Stimulated activated CD8-positive, alpha-beta memory T cell treated with anti-CD3 and anti-CD28 coated beads, Interleukin-15, amount 100 ng/mL, for 1 hour (primary cell): ENCODE results near the gene ODF4.

Experiments
- DNase-seq: peaks from one replicate; pipeline ENCODE4 v3.0.0-alpha.2; 2020; ENCODE audit warnings: low read depth

The ODF4 gene, protein sequence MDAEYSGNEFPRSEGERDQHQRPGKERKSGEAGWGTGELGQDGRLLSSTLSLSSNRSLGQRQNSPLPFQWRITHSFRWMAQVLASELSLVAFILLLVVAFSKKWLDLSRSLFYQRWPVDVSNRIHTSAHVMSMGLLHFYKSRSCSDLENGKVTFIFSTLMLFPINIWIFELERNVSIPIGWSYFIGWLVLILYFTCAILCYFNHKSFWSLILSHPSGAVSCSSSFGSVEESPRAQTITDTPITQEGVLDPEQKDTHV

DNA sequence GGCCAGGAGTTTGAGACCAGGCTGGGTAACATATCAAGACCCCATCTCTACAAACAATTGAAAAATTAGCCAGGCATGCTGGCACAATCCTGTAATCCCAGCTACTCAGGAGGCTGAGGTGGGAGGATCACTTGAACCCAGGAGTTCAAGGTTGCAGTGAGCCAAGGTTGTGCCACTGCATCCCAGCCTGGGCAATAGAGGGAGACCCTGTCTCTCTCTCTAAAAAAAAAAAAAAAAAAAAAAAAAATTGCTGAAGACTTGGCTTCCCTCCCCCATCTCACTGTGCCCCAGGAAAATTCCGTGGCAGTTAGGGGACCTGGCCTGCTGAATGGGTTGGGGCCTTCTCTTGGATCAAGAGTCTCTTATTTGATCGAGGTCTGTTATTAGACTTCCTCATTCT is at the start of gene ODF4:
ODF4 (plus strand) TSS at position 301 of the 400 bp plus-strand sequence. CDS start 212 bp downstream, outside the sequence.
- DNase-seq, result no peak

DNA sequence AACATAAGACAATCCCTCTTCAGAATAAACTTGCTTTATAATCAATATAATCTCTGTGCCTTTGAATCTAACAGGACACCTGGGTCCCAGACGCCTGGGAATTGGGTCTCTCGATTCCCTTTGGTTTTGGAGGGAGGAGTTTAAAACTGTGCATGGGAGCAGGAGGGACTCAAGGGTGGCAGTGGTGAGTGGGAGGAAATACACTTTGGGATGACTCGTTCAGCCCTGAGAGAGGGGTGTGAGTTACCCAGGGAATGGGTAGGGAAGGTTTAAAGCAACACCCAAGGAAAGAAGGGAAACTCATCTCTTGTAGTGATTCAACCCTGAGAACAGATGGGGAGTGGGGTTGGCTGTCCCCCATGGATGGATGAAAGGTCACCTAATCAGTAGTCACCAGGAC is 49.6 kb upstream of the ODF4 start:
- DNase-seq, result no peak

DNA sequence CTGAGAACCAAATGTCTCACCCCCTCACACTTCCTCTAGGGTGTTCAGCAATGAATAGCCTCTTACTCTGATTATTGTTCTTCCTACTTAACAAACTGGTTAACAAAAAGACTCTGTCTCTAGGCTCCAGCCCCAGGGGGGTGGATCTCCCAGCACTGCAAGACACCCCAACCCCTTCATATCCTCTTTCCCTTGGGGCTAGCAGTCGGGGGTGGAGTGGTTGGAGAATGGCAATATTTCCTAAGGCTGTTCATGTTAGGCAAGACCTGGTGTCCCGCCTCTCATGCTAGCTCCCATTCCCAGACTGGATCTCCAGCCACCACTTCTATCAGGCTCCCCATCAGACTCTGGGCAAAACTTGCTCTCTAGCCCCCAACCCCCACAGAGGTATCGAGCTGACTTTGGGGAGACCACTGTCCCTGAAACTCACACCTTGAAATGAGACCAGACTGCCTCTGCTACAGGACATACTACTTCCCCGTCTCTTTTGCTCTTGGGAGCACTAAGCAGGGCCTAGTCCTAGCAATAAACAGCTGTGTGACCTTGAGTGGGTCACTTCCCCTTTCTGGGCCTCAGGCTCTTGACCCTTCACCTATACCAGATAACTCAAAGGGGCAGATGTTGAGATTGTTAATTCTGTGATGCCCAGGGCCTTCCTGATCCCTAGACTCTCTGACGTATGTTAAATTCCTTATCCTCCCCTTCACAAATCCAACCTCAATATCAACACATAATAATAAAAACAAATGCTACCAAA is 46.8 kb upstream of the ODF4 start:
- DNase-seq, result no peak

DNA sequence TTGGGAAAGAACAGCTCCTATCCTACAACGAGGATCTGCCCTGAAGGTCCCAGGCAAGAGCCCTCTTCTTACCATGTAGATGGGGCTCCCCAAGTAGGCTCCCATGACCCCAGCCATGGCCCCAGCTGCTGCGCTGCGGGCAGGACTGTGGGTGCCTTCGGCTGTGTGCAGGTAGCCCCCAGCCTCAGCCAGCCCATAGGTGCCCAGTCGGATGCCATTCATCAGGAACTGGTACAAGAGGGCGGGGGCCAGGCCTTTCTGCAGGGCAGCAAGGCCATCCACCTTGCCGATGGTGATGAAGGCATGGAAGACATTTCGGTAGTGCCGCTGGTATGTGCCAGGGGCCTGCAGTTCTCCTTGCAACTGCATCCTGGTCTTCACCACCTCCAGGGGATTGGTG is 45.3 kb upstream of the ODF4 start:
- no peak for DNase-seq

GRCh38 chr17:8294814-8295316 is 44.8 kb upstream of the ODF4 start:
- no peak for DNase-seq

- DNase-seq, result no peak
These were observed 39.4 kb upstream of the ODF4 start for GRCh38 chr17:8300226-8300625.

GRCh38 chr17:8300627-8301242 is 38.9 kb upstream of the ODF4 start:
- DNase-seq, result peak; percentile 21

DNA sequence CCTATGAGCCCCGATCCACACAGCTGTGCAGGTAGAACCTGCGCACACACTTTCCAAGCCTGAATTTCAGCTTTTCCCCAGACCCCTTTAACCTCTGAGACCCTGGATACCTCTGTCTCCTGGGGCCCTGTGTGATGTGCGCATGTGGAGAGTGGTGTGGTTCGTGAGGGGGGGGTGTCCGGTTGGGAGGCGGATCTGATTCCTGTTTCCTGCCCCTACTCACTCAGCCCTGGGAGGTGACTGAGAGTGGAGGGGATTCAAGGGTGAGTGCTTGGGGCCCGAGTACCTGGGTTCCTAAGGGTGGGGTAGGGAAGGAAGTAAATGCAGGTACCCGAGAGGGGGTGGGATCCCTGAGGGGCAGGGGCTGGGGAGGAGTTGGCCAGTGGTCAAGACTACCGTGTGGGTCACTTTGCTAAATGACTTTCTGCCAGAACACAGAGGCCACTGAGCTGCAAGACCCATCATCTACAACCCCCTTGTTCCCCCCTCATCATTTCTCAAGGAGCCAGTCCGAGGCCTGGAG is 29.0 kb upstream of the ODF4 start:
- DNase-seq, result no peak

- no peak for DNase-seq
These were observed 28.4 kb upstream of the ODF4 start for GRCh38 chr17:8311131-8311790.

GRCh38 chr17:8312251-8312650 is 27.4 kb upstream of the ODF4 start:
- no peak for DNase-seq

DNA sequence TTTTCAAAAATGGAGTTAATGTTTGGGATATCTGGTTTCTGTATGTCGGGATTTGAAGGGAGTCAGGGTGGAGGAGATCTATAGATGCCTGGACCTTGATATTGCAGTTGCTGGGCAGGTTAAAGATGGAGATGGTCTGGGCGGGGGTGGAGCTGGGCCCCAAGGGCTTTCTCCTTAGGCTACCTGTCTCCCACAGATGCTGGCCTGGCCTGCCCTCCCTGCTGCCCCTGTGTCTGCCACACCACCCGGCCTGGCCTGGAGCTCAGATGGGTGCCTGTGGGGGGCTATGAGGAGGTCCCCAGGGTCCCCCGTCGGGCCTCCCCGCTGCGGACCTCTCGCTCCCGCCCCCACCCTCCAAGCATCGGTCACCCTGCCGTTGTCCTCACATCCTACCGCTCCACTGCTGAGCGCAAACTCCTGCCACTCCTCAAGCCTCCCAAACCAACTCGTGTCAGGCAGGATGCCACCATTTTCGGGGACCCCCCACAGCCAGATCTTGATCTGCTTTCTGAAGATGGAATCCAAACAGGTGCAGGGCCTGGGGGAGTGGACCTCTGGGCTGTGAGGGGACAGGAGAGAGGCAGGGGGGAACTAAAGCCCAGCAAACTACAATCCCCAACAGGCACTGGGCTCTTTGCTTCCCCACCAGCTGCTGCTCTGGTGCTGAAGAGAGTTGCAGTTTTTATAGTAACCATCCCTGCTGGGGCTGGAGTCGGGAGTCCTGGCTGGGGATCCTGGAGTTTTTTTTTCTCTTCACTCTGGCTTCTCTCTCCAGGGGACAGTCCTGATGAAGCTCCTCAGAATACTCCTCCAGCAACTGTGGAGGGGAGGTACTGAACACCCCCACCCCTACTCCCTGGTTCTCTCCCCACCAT is 26.7 kb upstream of the ODF4 start:
- no peak for DNase-seq

DNA sequence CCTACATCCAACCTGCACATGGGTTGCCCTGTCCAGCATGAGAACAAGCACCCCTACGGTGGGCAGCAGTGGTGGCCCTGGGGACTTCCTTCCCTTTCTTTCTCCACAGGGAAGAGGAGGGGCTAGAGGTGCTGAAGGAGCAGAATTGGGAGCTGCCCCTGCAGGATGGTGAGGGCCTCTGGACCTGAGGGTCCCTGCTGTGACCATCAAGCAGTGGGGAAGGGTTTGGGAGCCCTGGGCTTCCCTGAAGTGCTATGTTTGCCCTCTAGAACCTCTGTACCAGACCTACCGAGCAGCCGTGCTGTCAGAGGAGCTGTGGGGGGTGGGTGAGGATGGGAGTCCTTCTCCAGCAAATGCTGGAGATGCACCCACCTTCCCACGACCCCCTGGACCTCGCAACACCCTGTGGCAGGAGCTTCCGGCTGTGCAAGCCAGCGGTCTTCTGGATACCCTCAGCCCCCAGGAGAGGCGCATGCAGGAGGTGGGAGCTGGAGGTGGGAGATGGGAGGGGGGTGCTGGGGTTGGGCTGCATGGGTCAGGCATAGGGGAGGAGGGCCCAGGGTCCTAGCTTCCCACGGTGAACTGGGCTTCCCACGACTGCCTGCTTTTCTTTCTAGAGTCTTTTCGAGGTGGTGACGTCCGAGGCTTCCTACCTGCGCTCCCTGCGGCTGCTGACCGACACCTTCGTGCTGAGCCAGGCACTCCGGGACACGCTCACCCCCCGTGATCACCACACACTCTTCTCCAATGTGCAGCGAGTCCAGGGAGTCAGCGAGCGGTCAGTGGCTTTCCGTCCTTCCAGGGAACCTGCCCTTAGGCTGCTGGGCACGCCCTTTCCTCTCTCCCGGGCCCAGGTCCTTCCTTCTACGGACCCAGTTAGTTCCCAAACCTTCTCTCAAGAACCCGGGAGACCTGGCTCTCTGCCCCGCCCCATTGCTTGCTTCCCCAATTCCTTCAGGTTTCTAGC is 24.6 kb upstream of the ODF4 start:
- DNase-seq, result no peak

GRCh38 chr17:8315764-8316217 is 23.8 kb upstream of the ODF4 start:
- DNase-seq, result no peak

DNA sequence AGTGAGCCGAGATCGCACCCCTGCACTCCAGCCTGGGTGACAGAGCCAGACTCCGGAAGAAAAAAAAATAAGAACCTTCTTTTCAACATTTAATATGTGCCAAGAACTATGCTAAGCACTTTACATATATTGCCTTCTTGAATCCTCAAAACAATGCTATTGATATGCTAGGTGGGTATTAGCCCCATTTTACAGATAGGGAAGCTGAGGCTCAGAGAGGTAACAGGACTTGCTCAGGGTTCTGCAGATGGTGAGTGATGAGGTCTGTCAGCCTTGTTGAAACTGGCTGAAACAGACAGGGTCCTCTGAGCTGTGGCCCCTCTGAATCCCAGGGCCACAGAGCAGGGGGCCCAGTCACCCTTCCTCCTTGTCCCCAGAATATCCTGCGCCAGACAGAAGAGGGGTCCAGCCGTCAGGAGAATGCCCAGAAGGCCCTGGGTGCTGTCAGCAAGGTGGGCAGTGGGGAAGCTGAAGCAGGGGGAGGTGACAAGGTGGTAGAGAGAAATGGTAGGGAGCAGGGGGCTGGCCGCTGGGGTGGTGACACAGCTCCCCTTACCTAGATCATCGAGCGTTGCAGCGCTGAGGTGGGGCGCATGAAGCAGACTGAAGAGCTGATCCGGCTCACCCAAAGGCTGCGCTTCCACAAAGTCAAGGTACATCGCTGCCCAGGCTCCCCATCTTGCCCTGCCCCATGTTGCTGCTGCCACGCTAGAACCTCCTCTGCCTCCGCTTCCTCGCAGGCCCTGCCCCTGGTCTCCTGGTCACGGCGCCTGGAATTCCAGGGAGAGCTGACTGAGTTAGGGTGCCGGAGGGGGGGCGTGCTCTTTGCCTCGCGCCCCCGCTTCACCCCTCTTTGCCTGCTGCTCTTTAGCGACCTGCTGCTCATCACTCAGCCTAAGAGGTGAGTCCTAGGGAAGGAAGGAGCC is 21.4 kb upstream of the ODF4 start:
- no peak for DNase-seq

- DNase-seq, result no peak
These were observed 19.4 kb upstream of the ODF4 start for GRCh38 chr17:8320262-8320661.

GRCh38 chr17:8320990-8321389 is 18.6 kb upstream of the ODF4 start:
- no peak for DNase-seq

- no peak for DNase-seq
These were observed 17.6 kb upstream of the ODF4 start for GRCh38 chr17:8322061-8322460.

GRCh38 chr17:8324132-8324531 is 15.5 kb upstream of the ODF4 start:
- DNase-seq, result no peak

- DNase-seq, result no peak
These were observed 14.7 kb upstream of the ODF4 start for GRCh38 chr17:8324923-8325322.
